ENCODE results near the gene TRAF2.

The TRAF2 gene

DNA sequence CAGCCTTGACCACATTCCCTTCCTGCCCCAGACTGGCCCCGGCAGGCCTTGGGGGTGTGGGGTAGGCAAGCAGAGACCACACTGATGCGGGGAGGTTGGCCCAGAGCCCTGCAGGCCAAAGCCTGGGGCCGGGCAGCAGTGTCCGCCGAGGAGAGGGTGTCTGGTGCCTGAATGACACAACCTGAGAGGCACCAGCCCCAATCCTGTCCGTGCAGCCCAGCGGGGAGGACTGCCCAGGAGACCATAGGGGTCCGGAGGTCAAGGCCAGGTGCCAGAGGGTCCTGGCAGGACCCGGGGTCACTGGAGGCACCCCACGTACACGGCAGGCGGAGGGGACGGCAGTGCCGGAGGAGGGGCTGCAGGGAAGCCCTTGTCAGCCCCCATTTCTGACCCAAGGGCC is 85.4 kb downstream of the TRAF2 start:
- H3K9me3 ChIP-seq (ENCODE audit: low read length) = no peaks in the 10 kb centered on the region
- H3K36me3 ChIP-seq (ENCODE audit: insufficient read depth, low read length) = no peaks in the 10 kb centered on the region
- no peak overlapping the region for H3K4me2 ChIP-seq (ENCODE audit: low read length)
- H4K20me1 ChIP-seq (ENCODE audit: insufficient read depth, low read length) = no peaks in the 10 kb centered on the region
- H3F3A ChIP-seq (ENCODE audit: insufficient read depth, low read length) = no peaks in the 10 kb centered on the region
- H2AFZ ChIP-seq (ENCODE audit: low read length) = no peak overlapping the region
- no peaks in the 10 kb centered on the region for H3K4me1 ChIP-seq (ENCODE audit: insufficient read depth, low read length, severe bottlenecking)
- no peak overlapping the region for H3K27ac ChIP-seq (ENCODE audit: low read depth, low read length, poor library complexity, severe bottlenecking)
- TF ChIP-seq EZH2 (IDR thresholded peaks at IDR 0.05; ENCODE audit: borderline replicate concordance, low read length) = no peak
- TF ChIP-seq, protein P1, sequence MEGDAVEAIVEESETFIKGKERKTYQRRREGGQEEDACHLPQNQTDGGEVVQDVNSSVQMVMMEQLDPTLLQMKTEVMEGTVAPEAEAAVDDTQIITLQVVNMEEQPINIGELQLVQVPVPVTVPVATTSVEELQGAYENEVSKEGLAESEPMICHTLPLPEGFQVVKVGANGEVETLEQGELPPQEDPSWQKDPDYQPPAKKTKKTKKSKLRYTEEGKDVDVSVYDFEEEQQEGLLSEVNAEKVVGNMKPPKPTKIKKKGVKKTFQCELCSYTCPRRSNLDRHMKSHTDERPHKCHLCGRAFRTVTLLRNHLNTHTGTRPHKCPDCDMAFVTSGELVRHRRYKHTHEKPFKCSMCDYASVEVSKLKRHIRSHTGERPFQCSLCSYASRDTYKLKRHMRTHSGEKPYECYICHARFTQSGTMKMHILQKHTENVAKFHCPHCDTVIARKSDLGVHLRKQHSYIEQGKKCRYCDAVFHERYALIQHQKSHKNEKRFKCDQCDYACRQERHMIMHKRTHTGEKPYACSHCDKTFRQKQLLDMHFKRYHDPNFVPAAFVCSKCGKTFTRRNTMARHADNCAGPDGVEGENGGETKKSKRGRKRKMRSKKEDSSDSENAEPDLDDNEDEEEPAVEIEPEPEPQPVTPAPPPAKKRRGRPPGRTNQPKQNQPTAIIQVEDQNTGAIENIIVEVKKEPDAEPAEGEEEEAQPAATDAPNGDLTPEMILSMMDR (IDR thresholded peaks at IDR 0.05; ENCODE audit: low read length) = no peak
- peaks cover 4% of the 10 kb centered on the region; the same call in 1 of the 2 replicates for H3K27me3 ChIP-seq (ENCODE audit: insufficient read depth, low read length)
- H3K79me2 ChIP-seq (ENCODE audit: insufficient read depth, low read length) = no peaks in the 10 kb centered on the region
- H3K4me3 ChIP-seq (ENCODE audit: low read depth, low read length, poor library complexity, severe bottlenecking) = no peak overlapping the region
- no peak overlapping the region for H3K9ac ChIP-seq (ENCODE audit: low read length)
- no peaks in the 10 kb centered on the region for H3K9me2 ChIP-seq (ENCODE audit: low read depth, low read length)

DNA sequence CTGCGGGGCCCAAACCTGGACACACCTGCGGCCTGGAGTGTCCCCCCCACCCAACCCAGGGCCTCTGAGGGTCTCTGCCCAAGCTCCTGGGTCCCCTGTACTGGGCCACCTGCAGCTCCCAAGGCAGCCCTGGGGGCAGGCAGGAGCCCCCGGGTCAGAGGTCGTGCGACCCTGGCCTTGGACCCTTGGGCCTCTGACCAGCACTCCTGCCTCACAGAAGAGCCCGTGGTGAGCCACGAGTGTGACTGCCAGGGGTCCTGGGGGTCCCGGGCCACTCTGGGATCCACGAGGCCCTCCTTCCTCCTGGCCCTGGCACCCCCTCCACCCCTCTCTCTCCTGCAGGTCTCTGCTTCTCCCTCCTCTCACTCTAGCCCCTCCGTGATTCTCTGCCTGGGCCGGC is 86.0 kb downstream of the TRAF2 start:
- no peak overlapping the region for H3K4me2 ChIP-seq (ENCODE audit: low read length)
- H3K9me2 ChIP-seq (ENCODE audit: low read depth, low read length) = no peaks in the 10 kb centered on the region
- TF ChIP-seq, protein P1 (IDR thresholded peaks at IDR 0.05; ENCODE audit: low read length) = no peak
- TF ChIP-seq EZH2 (IDR thresholded peaks at IDR 0.05; ENCODE audit: borderline replicate concordance, low read length) = no peak
- H3K9me3 ChIP-seq (ENCODE audit: low read length) = no peaks in the 10 kb centered on the region
- no peak overlapping the region for H3K4me3 ChIP-seq (ENCODE audit: low read depth, low read length, poor library complexity, severe bottlenecking)
- H3K9ac ChIP-seq (ENCODE audit: low read length) = no peak overlapping the region
- H3K79me2 ChIP-seq (ENCODE audit: insufficient read depth, low read length) = no peaks in the 10 kb centered on the region
- H3K36me3 ChIP-seq (ENCODE audit: insufficient read depth, low read length) = no peaks in the 10 kb centered on the region
- no peaks in the 10 kb centered on the region for H3K4me1 ChIP-seq (ENCODE audit: insufficient read depth, low read length, severe bottlenecking)
- no peak overlapping the region for H3K27ac ChIP-seq (ENCODE audit: low read depth, low read length, poor library complexity, severe bottlenecking)
- H2AFZ ChIP-seq (ENCODE audit: low read length) = no peak overlapping the region
- H3K27me3 ChIP-seq (ENCODE audit: insufficient read depth, low read length) = peaks cover 4% of the 10 kb centered on the region; the same call in 1 of the 2 replicates
- no peaks in the 10 kb centered on the region for H4K20me1 ChIP-seq (ENCODE audit: insufficient read depth, low read length)
- no peaks in the 10 kb centered on the region for H3F3A ChIP-seq (ENCODE audit: insufficient read depth, low read length)

DNA sequence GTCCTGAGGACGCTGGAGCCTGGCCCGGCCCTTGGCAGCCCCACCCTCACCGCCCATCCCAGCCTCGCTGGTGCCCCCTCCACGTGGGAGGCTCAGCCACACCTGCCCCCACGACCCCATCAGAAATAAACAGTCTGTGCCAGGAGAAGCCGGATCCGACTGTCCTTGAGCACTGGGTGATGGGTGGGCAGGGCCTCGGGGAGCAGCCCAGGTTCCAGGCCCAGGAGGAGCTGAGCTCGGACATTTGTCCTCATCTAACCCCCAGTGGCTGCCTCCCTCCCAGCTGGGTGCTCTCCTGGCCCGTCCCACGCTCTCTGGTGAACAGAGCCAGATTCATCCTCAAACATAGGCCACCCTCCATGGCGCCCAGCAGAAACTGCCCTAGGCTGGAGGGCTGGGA is 86.4 kb downstream of the TRAF2 start:
- Histone ChIP-seq H3K27ac (ENCODE audit: low read depth, low read length, poor library complexity, severe bottlenecking) (no peak overlapping the region), H3K36me3 (ENCODE audit: insufficient read depth, low read length) (no peaks in the 10 kb centered on the region), H3K27me3 (ENCODE audit: insufficient read depth, low read length) (peaks cover 4% of the 10 kb centered on the region; the same call in 1 of the 2 replicates), H3K9me2 (ENCODE audit: low read depth, low read length) (no peaks in the 10 kb centered on the region), H3K9ac (ENCODE audit: low read length) (no peak overlapping the region), H3K9me3 (ENCODE audit: low read length) (no peaks in the 10 kb centered on the region), H3F3A (ENCODE audit: insufficient read depth, low read length) (no peaks in the 10 kb centered on the region), H3K79me2 (ENCODE audit: insufficient read depth, low read length) (no peaks in the 10 kb centered on the region), H3K4me1 (ENCODE audit: insufficient read depth, low read length, severe bottlenecking) (no peaks in the 10 kb centered on the region), H3K4me2 (ENCODE audit: low read length) (no peak overlapping the region), H2AFZ (ENCODE audit: low read length) (no peak overlapping the region), H4K20me1 (ENCODE audit: insufficient read depth, low read length) (no peaks in the 10 kb centered on the region), H3K4me3 (ENCODE audit: low read depth, low read length, poor library complexity, severe bottlenecking) (no peak overlapping the region)
- TF ChIP-seq EZH2 (IDR thresholded peaks at IDR 0.05; ENCODE audit: borderline replicate concordance, low read length) = no peak
- TF ChIP-seq, protein P1 (IDR thresholded peaks at IDR 0.05; ENCODE audit: low read length) = no peak
